K562 (cell line): Measurements from ENCODE around the gene LYST. TPM values are rescaled to one million over a fixed set of nuclear protein-coding genes. Genes with fewer than 3 reads are reported as not detected.

ENCODE experiments used
- ATAC-seq: fragments of 200-7000 bp; cut with Tn5 transposase; 3 replicates; pipeline ENCODE4 v1.9.1; 2020; ENCODE audit warnings: moderate library complexity
- BruUV-seq: library from RNA; stranded (reverse); fragments of 400-500 nt; replicated peaks from 2 replicates; lab custom pipeline; 2021; lab: Mats Ljungman, UMichigan
- CTCF ChIA-PET: fragments of 300-600 bp; formaldehyde crosslinking; extraction: SDS; loops from one replicate; lab custom pipeline; 2021; ENCODE audit warnings: low intra/inter-chr PET ratio; lab: Yijun Ruan, JAX
- POLR2A ChIA-PET: fragments of 300-600, 350-650 bp; sonication (Branson Sonifier 250); formaldehyde crosslinking; extraction: SDS; loops from one replicate; lab custom pipeline; 2021; ENCODE audit warnings: antibody characterized with exemption, inconsistent platforms; lab: Yijun Ruan, JAX
- DNase-seq, 4 experiments: peaks; one replicate each; pipeline versions ENCODE4 v3.0.0 to v3.0.0-alpha.2; 2011 to 2018; ENCODE audit warnings: low spot score in 3 of 4, mixed read lengths in 3 of 4; ENCODE audit errors: extremely low read depth in 1 of 4
- FAIRE-seq: peaks from 2 replicates; lab custom pipeline; 2011; peaks lifted over from hg19 to GRCh38; lab: Jason Lieb, UNC
- H2AFZ ChIP-seq: 2 replicates; pipeline ENCODE4 v1.6.0; 2011; ENCODE audit warnings: low read depth, low read length, control low read depth, inconsistent platforms
- H3K27ac ChIP-seq: fragments of 200-600 bp; 3 replicates; pipeline ENCODE4 v1.8.0; 2011; ENCODE audit warnings: low read depth, mild to moderate bottlenecking, control low read depth, inconsistent platforms, low read length, moderate library complexity, mixed read lengths; ENCODE audit errors: extremely low read depth
- H3K27me3 ChIP-seq, 2 experiments: fragments of 300-600 bp in 1 of 2; 2 replicates in 1 of 2; 3 replicates in 1 of 2; pipeline versions ENCODE4 v1.6.0 to v1.8.0; 2011; ENCODE audit warnings: inconsistent platforms in 2 of 2, low read length in 2 of 2, mild to moderate bottlenecking in 1 of 2, mixed read lengths in 1 of 2, moderate library complexity in 1 of 2; ENCODE audit not compliant: control insufficient read depth in 2 of 2, insufficient read depth in 2 of 2
- H3K36me3 ChIP-seq: fragments of 300-600 bp; 3 replicates; pipeline ENCODE4 v1.8.0; 2011; ENCODE audit warnings: mild to moderate bottlenecking, low read length, inconsistent platforms; ENCODE audit not compliant: control insufficient read depth, insufficient read depth
- H3K4me1 ChIP-seq, 2 experiments: fragments of 200-600 bp in 1 of 2; replicated peaks in 1 of 2; 2 replicates in 1 of 2; 3 replicates in 1 of 2; pipeline versions ENCODE4 v1.5.1 to v1.8.0; 2011; ENCODE audit warnings: inconsistent platforms in 2 of 2, low read length in 2 of 2, mild to moderate bottlenecking in 1 of 2, mixed read lengths in 1 of 2, moderate library complexity in 1 of 2; ENCODE audit not compliant: control insufficient read depth in 2 of 2, insufficient read depth in 2 of 2
- H3K4me2 ChIP-seq: 2 replicates; pipeline ENCODE4 v1.6.1; 2011; ENCODE audit warnings: low read length, control low read depth, inconsistent platforms, mixed read lengths; ENCODE audit not compliant: insufficient read depth
- H3K4me3 ChIP-seq: fragments of 200-600 bp; sonication (generic), shearing (Covaris generic); 2 replicates; pipeline ENCODE4 v1.5.1; 2016; ENCODE audit warnings: control low read depth, inconsistent platforms
- H3K79me2 ChIP-seq: fragments of 200-600 bp; 3 replicates; pipeline ENCODE4 v1.8.0; 2011; ENCODE audit warnings: low read length, inconsistent platforms; ENCODE audit not compliant: control insufficient read depth, insufficient read depth
- H3K9ac ChIP-seq, 2 experiments: 2 replicates each; pipeline versions ENCODE4 v1.6.0 to v1.6.1; 2011; ENCODE audit warnings: low read depth in 2 of 2, low read length in 2 of 2, control low read depth in 1 of 2, inconsistent platforms in 1 of 2, mild to moderate bottlenecking in 1 of 2, mixed read lengths in 1 of 2; ENCODE audit not compliant: insufficient read depth in 1 of 2
- H3K9me1 ChIP-seq: one replicate; pipeline ENCODE4 v1.6.0; 2011; ENCODE audit warnings: inconsistent platforms, mild to moderate bottlenecking, low read length, moderate library complexity; ENCODE audit not compliant: control insufficient read depth, insufficient read depth
- H3K9me3 ChIP-seq: replicated peaks from 2 replicates; pipeline ENCODE4 v1.5.1; 2011; ENCODE audit warnings: low read depth, low read length, inconsistent platforms; ENCODE audit not compliant: control insufficient read depth, insufficient read depth
- H4K20me1 ChIP-seq: replicated peaks from 2 replicates; pipeline ENCODE4 v1.6.1; 2011; ENCODE audit warnings: low read length, inconsistent platforms, mixed read lengths; ENCODE audit not compliant: control insufficient read depth, insufficient read depth
- BMI1 ChIP-seq: fragments of 150-350 bp; IDR thresholded peaks from 2 replicates; pipeline ENCODE4 v1.6.1; 2014; ENCODE audit warnings: low read length
- BRCA1 ChIP-seq, 2 experiments: fragments of 450-650 bp in 1 of 2; sonication (generic) in 1 of 2; formaldehyde crosslinking in 1 of 2; IDR thresholded peaks; 2 replicates each; pipeline versions ENCODE4 v1.5.0 to v1.6.1; 2017 to 2020; ENCODE audit warnings: mild to moderate bottlenecking in 1 of 2, missing genetic modification reagents in 1 of 2
- CREB1 ChIP-seq, 2 experiments: sonication (generic) in 1 of 2; formaldehyde crosslinking in 1 of 2; IDR thresholded peaks; 2 replicates each; pipeline versions ENCODE4 v1.6.1 to v1.8.0; 2012 to 2022; ENCODE audit warnings: inconsistent platforms in 1 of 2, mild to moderate bottlenecking in 1 of 2, missing genetic modification reagents in 1 of 2, moderate library complexity in 1 of 2
- DDX20 ChIP-seq: fragments of 450-650 bp; IDR thresholded peaks from 2 replicates; pipeline ENCODE4 v1.6.1; 2016; ENCODE audit warnings: missing genetic modification characterization, low read depth, mild to moderate bottlenecking, missing compliant biosample characterization, moderate library complexity
- FOXA1 ChIP-seq: fragments of 450-650 bp; IDR thresholded peaks from 2 replicates; pipeline ENCODE4 v1.6.1; 2016; ENCODE audit warnings: mild to moderate bottlenecking, borderline replicate concordance
- HEY1 ChIP-seq: fragments of 250-450 bp; sonication (Bioruptor Pico); IDR thresholded peaks from 2 replicates; pipeline ENCODE4 v1.5.0; 2020; ENCODE audit warnings: mild to moderate bottlenecking, moderate library complexity, borderline replicate concordance
- HMG20B ChIP-seq: fragments of 250-450 bp; sonication (Bioruptor Pico); IDR thresholded peaks from 2 replicates; pipeline ENCODE4 v1.5.0; 2021; ENCODE audit warnings: mild to moderate bottlenecking
- HNRNPLL ChIP-seq: fragments of 200-400 bp; formaldehyde crosslinking; IDR thresholded peaks from 2 replicates; pipeline ENCODE4 v1.6.1; 2017; ENCODE audit warnings: low read length, low read depth, mild to moderate bottlenecking; ENCODE audit not compliant: poor library complexity, severe bottlenecking
- JUND ChIP-seq, 2 experiments: IDR thresholded peaks; 2 replicates in 1 of 2; 3 replicates in 1 of 2; pipeline ENCODE4 v1.6.1; 2011; ENCODE audit warnings: borderline replicate concordance in 2 of 2, low read depth in 2 of 2, low read length in 2 of 2, improper control_type of control experiment in 1 of 2, missing biosample characterization in 1 of 2, missing genetic modification characterization in 1 of 2, missing genetic modification reagents in 1 of 2
- NR1H2 ChIP-seq: sonication (generic); formaldehyde crosslinking; IDR thresholded peaks from 2 replicates; pipeline ENCODE4 v1.4.0; 2020; ENCODE audit warnings: mild to moderate bottlenecking, missing genetic modification reagents
- POU5F1 ChIP-seq: fragments of 150-350 bp; IDR thresholded peaks from 2 replicates; pipeline ENCODE4 v1.6.1; 2014; ENCODE audit warnings: borderline replicate concordance, low read length, low read depth, mild to moderate bottlenecking; ENCODE audit not compliant: partially characterized antibody
- SNRNP70 ChIP-seq: fragments of 200-400 bp; formaldehyde crosslinking; optimal IDR thresholded peaks from 2 replicates; pipeline ENCODE3; 2017; ENCODE audit warnings: low read depth, low read length
- TAF9B ChIP-seq: fragments of 450-650 bp; IDR thresholded peaks from 2 replicates; pipeline ENCODE4 v1.6.1; 2018; ENCODE audit warnings: mild to moderate bottlenecking; ENCODE audit not compliant: partially characterized antibody
- TCF3 ChIP-seq: sonication (generic); formaldehyde crosslinking; IDR thresholded peaks from 2 replicates; pipeline ENCODE4 v1.4.0; 2020; ENCODE audit warnings: mild to moderate bottlenecking, missing genetic modification reagents
- TEAD2 ChIP-seq: fragments of 450-650 bp; IDR thresholded peaks from 2 replicates; pipeline ENCODE4 v1.6.1; 2016; ENCODE audit warnings: missing genetic modification characterization, control low read depth, missing compliant biosample characterization
- ZNF384 ChIP-seq: IDR thresholded peaks from 2 replicates; pipeline ENCODE4 v1.6.1; 2012; ENCODE audit warnings: low read depth, low read length, improper control_type of control experiment
- ZNF644 ChIP-seq: fragments of 200-800 bp; sonication (Bioruptor generic); IDR thresholded peaks from 2 replicates; pipeline ENCODE4 v1.6.1; 2016; ENCODE audit warnings: low read depth, missing genetic modification characterization, missing compliant biosample characterization
- WGBS: fragments of 100-300 bp; shearing (Covaris generic); methylation state at CpG from one replicate; pipeline ENCODE4 v1.1.6; 2016; ENCODE audit warnings: low coverage, mixed read lengths; ENCODE audit not compliant: insufficient coverage; ENCODE audit errors: missing lambda C conversion rate; 5-methylcytosine and 5-hydroxymethylcytosine counted together
- in situ Hi-C: fragments of 300-500 bp; cut with MboI; formaldehyde crosslinking; loops from 4 replicates; pipeline ENCODE4 v1.15.0; 2018; ENCODE audit warnings: inconsistent platforms, mixed read lengths
- intact Hi-C: fragments of 100-400 bp; cut with micrococcal nuclease; formaldehyde crosslinking; loops from 2 replicates; pipeline ENCODE4 v1.14.2; 2022
- polyA plus RNA-seq, 8 experiments: library from polyadenylated mRNA; depleted of rRNA in 4 of 8; stranded (reverse) in 5 of 8; unstranded in 3 of 8; fragments of >200 nt; fragmentation: Nextera tagmentation in 2 of 8; fragmentation: Illumina TruSeq in 1 of 8; extraction: Ambion mirVana in 2 of 8; extraction: Trizol in 1 of 8; gene quantifications; 2 replicates each; pipeline versions ENCODE4 v1.2.1 to v1.2.3, GENCODE V29; 2011 to 2014; ENCODE audit warnings: inconsistent platforms in 1 of 8, missing spikeins in 1 of 8
- total RNA-seq, 7 experiments: library from RNA; depleted of rRNA in 6 of 7; stranded (reverse); fragments of >200 nt in 6 of 7; fragmentation: Illumina TruSeq in 2 of 7; extraction: Trizol in 2 of 7; gene quantifications; 2 replicates each; pipeline versions ENCODE4 v1.2.1 to v1.2.3, GENCODE V29; 2011 to 2021; ENCODE audit warnings: low replicate concordance in 1 of 7
- TF ChIP-seq, protein P1 (sequence below), 2 experiments: fragments of 450-650 bp in 1 of 2; sonication (generic) in 1 of 2; formaldehyde crosslinking in 1 of 2; IDR thresholded peaks in 1 of 2; conservative IDR thresholded peaks in 1 of 2; 2 replicates each; pipeline versions ENCODE4 v1.6.1 to v1.8.1; 2016 to 2023; ENCODE audit warnings: mild to moderate bottlenecking in 2 of 2, moderate library complexity in 2 of 2, inconsistent platforms in 1 of 2, missing genetic modification reagents in 1 of 2
- TF ChIP-seq, protein P2 (sequence below): fragments of 450-650 bp; IDR thresholded peaks from 2 replicates; pipeline ENCODE4 v1.6.1; 2016

The LYST gene
- total and polyA plus RNA-seq, 9 of the 15 experiments (the other 6 are each of a cell fraction or from before 2014, with no cell fraction given), result 0.73 to 2.4 (median 1.4) TPM

DNA sequence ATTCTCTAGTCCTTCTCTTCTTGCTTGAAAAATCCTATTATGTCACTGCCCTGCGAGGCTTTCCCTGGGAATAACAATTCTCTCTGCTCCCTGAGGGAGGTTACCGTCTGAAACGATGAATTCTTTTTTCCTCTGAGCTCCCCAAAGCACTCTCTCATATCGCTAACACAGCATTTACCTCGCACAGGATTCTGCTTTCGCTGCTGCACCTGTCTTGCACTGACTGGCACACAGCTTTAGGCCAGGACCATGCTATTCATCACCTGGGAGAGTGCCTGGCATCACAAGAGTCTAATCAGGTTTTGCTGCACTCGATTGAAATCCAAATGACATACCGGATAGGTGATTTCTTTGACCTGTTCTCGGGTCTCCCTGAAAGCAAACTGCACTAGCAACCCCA, 164.3 kb downstream of the LYST start:
- TF ChIP-seq BRCA1 (IDR thresholded peaks at IDR 0.05) (no peak), BRCA1 (CRISPR knock-in tag; IDR thresholded peaks at IDR 0.05) (no peak), ZNF644 (tag) (no peak), DDX20 (tag) (no peak), TCF3 (CRISPR knock-in tag) (no peak), HNRNPLL (no peak), FOXA1 (no peak), NR1H2 (CRISPR knock-in tag) (no peak), TAF9B (no peak), HMG20B (CRISPR knock-in tag) (no peak), HEY1 (CRISPR knock-in tag) (no peak), SNRNP70 (no peak), POU5F1 (no peak), TEAD2 (tag) (no peak), ZNF384 (no peak), JUND (IDR thresholded peaks at IDR 0.05; ENCODE audit: borderline replicate concordance, low read depth, low read length) (no peak), JUND (tag; IDR thresholded peaks at IDR 0.05; ENCODE audit: borderline replicate concordance, low read depth, low read length) (no peak), BMI1 (no peak), CREB1 (IDR thresholded peaks at IDR 0.05) (no peak), CREB1 (CRISPR knock-in tag; IDR thresholded peaks at IDR 0.05) (no peak)
- TF ChIP-seq, protein P1, sequence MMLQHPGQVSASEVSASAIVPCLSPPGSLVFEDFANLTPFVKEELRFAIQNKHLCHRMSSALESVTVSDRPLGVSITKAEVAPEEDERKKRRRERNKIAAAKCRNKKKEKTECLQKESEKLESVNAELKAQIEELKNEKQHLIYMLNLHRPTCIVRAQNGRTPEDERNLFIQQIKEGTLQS (IDR thresholded peaks at IDR 0.05), result no peak
- TF ChIP-seq, protein P1 (CRISPR knock-in tag; conservative IDR thresholded peaks at IDR 0.05), result no peak
- TF ChIP-seq, protein P2, sequence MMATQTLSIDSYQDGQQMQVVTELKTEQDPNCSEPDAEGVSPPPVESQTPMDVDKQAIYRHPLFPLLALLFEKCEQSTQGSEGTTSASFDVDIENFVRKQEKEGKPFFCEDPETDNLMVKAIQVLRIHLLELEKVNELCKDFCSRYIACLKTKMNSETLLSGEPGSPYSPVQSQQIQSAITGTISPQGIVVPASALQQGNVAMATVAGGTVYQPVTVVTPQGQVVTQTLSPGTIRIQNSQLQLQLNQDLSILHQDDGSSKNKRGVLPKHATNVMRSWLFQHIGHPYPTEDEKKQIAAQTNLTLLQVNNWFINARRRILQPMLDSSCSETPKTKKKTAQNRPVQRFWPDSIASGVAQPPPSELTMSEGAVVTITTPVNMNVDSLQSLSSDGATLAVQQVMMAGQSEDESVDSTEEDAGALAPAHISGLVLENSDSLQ, result no peak
- TF ChIP-seq, all 486 proteins: peak for 0
- WGBS, result 0% methylated on average over 9 of the region's 9 CpGs
- ChIA-PET POLR2A (interaction anchor here (1.2 kb wide), 2 partner anchors 9 to 12 kb away, joined by 3 to 4 read pairs; no protein-coding TSS in a partner anchor), CTCF (no interaction called here)
- no peak overlapping the region for H3K9ac ChIP-seq
- intact Hi-C loops, result no loop called here
- H3K4me1 ChIP-seq, result no peaks in the 10 kb centered on the region
- no peaks in the 10 kb centered on the region for H3K9me1 ChIP-seq
- no peak overlapping the region for H3K4me3 ChIP-seq
- no peak overlapping the region for H2AFZ ChIP-seq
- H3K36me3 ChIP-seq, result no peaks in the 10 kb centered on the region
- in situ Hi-C loops, result no loop called here
- no peaks in the 10 kb centered on the region for H3K9me3 ChIP-seq
- DNase-seq, result no peak
- ATAC-seq, result no peak
- no peak overlapping the region for H3K27ac ChIP-seq
- H3K4me2 ChIP-seq, result no peak overlapping the region
- no peaks in the 10 kb centered on the region for H3K79me2 ChIP-seq
- H3K27me3 ChIP-seq, result peaks cover 2 to 10% of the 10 kb centered on the region in 2 experiments; a peak in 3 of 5 replicates
- no peaks in the 10 kb centered on the region for H4K20me1 ChIP-seq
- no peak for FAIRE-seq
- BruUV-seq, result no TSS peak
